IPS DF 6.9 (cell line): ENCODE results near the gene ADAMTS3.
A peak's percentile ranks its signal among the peaks of the same experiment; 100 is the strongest.

Experiments
- DNase-seq: peaks from one replicate; pipeline ENCODE4 v3.0.0-alpha.2; 2013; ENCODE audit warnings: low read depth, low spot score
- H3K27ac ChIP-seq: one replicate; pipeline ENCODE4 v1.5.1; 2013; ENCODE audit warnings: low read length, control low read depth
- H3K27me3 ChIP-seq: 2 replicates; pipeline ENCODE4 v1.6.1; 2013; ENCODE audit warnings: mild to moderate bottlenecking, low read length; ENCODE audit not compliant: control insufficient read depth, insufficient read depth
- H3K36me3 ChIP-seq: 2 replicates; pipeline ENCODE4 v1.6.1; 2013; ENCODE audit warnings: low read length; ENCODE audit not compliant: control insufficient read depth, insufficient read depth
- H3K4me1 ChIP-seq: 2 replicates; pipeline ENCODE4 v1.6.1; 2013; ENCODE audit warnings: low read length; ENCODE audit not compliant: control insufficient read depth, insufficient read depth
- H3K4me3 ChIP-seq: 2 replicates; pipeline ENCODE4 v1.5.1; 2013; ENCODE audit warnings: mild to moderate bottlenecking, low read length
- H3K9me3 ChIP-seq: 2 replicates; pipeline ENCODE4 v1.6.1; 2013; ENCODE audit warnings: low read length, inconsistent platforms; ENCODE audit not compliant: control insufficient read depth, insufficient read depth
- WGBS: extraction: QIAGEN DNeasy Blood & Tissue Kit; methylation state at CpG from one replicate; pipeline ENCODE4 v1.1.7; 2013; ENCODE audit warnings: mixed read lengths, missing lambda C conversion rate; ENCODE audit not compliant: insufficient read length, insufficient coverage; 5-methylcytosine and 5-hydroxymethylcytosine counted together

The ADAMTS3 gene

DNA sequence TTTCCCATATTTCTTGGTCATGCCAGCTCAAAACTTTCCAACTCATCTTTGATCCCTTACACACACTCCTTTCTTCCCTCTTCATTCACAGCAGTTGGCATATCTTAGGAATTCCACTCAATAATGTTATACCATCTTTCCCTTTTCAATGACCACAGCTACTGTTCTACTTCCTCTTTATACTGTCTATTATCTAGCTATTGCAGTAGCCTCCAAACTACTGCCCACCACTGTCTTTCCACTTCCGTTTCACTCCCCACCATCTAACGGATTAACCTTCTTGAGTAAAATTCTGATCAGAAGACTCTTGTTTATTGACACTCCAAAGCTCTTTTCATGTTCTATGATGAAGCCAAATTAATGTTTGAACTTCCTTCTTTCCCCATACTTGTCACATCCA is 55.8 kb downstream of the ADAMTS3 start:
- Histone ChIP-seq H3K36me3 (no peaks in the 10 kb centered on the region), H3K27me3 (no peaks in the 10 kb centered on the region), H3K4me1 (no peaks in the 10 kb centered on the region), H3K4me3 (no peak overlapping the region), H3K27ac (no peak overlapping the region), H3K9me3 (no peaks in the 10 kb centered on the region)
- no peak for DNase-seq
- no CpG with 5 or more reads among the region's 2 CpGs for WGBS

DNA sequence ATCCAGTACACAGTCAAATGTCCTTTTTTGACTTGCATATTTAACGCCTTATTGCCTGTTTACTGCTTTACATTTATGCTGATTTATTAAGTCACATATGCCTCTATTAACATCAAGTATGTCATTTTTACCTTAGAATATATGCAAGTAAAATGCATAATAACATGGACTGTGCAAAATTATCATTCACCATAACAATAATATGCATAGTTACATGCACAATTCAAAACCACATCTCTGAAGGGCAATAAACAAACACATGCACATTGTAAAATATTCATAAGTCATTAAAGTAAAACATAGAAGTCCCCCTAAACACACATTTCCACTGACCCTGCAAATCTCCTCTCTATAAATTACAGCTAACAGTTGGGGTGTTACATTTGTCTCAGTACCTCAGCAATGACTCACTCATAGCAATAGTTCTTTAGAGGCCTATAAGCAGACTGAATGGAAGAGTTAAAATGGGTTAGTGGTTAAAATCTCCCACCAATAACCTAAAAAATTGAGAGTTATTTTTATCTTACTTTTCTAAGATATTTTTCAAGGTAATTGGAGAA is 61.1 kb downstream of the ADAMTS3 start:
- peaks cover 2% of the 10 kb centered on the region; the same call in 1 of the 2 replicates for H3K4me1 ChIP-seq
- no CpG with 5 or more reads among the region's 1 CpG for WGBS
- H3K9me3 ChIP-seq: no peaks in the 10 kb centered on the region
- DNase-seq: no peak
- no peak overlapping the region for H3K27ac ChIP-seq
- H3K27me3 ChIP-seq: no peaks in the 10 kb centered on the region
- H3K4me3 ChIP-seq: no peak overlapping the region
- H3K36me3 ChIP-seq: no peaks in the 10 kb centered on the region

DNA sequence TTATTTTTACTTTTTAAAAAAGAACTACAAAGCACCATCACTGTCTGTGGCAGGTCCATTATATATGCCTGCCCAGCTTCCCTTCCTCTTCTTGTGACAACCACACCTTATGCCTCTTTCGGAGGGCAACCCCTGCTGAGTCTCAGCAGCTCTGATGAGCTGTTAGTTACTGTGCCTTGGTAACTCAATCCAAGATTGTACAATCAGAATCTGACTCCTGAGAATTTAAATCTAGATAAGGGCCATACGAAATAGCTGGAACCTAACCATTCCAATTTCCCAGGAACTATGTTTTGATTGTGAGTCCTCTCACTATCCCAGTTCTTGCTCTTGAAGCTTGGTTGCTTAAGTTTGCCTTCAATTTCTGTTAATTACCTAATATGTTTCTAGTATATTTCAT is 61.9 kb downstream of the ADAMTS3 start:
- Histone ChIP-seq H3K9me3 (no peaks in the 10 kb centered on the region), H3K36me3 (no peaks in the 10 kb centered on the region), H3K4me1 (peaks cover 2% of the 10 kb centered on the region; the same call in 1 of the 2 replicates), H3K27me3 (no peaks in the 10 kb centered on the region), H3K27ac (no peak overlapping the region), H3K4me3 (no peak overlapping the region)
- no CpG with 5 or more reads among the region's 2 CpGs for whole genome bisulfite sequencing
- DNase-seq: no peak

DNA sequence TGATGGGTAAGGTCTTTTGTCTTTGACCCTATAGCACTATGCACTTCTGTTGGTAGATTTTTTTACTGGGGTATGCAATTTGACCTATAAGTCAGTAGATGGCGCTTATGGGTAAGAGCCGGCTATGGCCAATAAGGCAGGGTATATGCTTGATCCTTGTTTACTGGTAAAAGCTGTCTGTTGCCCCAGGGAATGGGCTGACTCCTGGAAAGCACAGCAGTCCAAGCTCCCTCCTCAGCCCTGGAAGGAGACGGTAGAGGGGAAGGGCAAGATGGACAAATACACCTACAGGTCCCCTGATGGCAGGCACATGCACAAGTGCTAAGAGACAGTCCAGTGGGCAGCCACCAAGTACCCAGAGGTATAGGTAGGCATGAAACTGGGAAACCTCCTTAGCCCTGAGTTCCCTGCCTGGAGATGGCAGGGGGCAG is 63.7 kb downstream of the ADAMTS3 start:
- H3K4me3 ChIP-seq: no peak overlapping the region
- H3K27ac ChIP-seq: no peak overlapping the region
- peak; percentile 7 for DNase-seq
- H3K27me3 ChIP-seq: no peaks in the 10 kb centered on the region
- peaks cover 2% of the 10 kb centered on the region; the same call in 1 of the 2 replicates for H3K4me1 ChIP-seq
- H3K36me3 ChIP-seq: no peaks in the 10 kb centered on the region
- no CpG with 5 or more reads among the region's 3 CpGs for WGBS
- H3K9me3 ChIP-seq: no peaks in the 10 kb centered on the region

DNA sequence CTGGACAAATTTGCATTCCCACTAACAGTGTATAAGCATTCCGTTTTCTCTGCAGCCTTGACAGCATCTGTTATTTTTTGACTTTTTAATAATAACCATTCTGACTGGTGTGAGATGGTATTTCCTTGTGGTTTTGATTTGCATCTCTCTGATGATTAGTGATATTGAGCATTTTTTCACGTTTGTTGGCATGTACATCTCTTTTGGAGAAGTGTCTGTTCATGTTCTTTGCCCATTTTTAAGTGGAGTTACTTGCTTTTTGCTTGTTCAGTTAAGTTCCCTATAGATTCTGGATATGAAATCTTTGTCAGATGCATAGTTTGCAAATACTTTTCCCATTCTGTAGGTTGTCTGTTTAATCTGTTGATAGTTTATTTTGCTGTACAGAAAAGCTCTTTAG is 68.8 kb downstream of the ADAMTS3 start:
- WGBS: no CpG with 5 or more reads among the region's 2 CpGs
- no peaks in the 10 kb centered on the region for H3K9me3 ChIP-seq
- H3K27ac ChIP-seq: no peak overlapping the region
- no peak overlapping the region for H3K4me3 ChIP-seq
- H3K4me1 ChIP-seq: no peaks in the 10 kb centered on the region
- no peaks in the 10 kb centered on the region for H3K27me3 ChIP-seq
- no peaks in the 10 kb centered on the region for H3K36me3 ChIP-seq
- DNase-seq: no peak

DNA sequence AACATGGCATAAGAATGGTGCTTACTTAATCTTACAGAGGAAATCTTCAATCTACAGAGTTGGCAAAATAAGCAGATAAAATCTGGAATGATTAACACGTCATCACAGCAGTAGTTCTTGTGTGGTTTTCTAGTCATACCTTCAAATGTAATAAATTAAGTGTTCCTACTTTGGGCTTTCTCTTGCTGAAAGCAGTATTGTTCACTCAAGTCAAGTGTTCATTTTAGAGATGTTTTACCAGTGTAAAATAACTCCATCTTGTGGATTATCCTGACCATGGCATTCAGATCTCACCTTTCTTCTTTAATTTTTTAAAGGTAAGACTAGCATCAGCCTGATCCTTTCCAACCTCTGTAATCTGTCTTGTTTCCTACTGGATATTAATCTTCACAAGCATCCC is 72.9 kb downstream of the ADAMTS3 start:
- Histone ChIP-seq H3K27me3 (no peaks in the 10 kb centered on the region), H3K36me3 (no peaks in the 10 kb centered on the region), H3K4me1 (no peaks in the 10 kb centered on the region), H3K9me3 (no peaks in the 10 kb centered on the region), H3K27ac (no peak overlapping the region), H3K4me3 (no peak overlapping the region)
- DNase-seq: no peak
- WGBS: no CpG with 5 or more reads among the region's 1 CpG

DNA sequence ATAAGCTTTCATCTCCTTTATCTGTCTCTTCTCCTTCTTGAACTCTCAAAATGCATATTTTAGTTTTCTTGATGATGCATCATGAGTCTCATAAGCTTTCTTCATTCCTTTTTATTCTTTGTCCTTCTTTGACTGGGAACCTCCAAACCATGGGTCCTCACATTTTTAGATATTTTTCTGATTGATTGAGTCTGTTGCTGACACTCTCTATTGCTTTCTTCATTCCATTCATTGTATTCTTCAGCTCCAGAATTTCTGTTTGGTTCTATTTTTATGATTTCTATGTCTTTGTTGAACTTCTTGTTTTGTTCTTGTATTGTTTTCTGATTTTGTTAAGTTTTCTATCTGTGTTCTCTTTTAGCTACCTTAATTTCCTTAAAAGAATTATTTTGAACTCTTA is 74.9 kb downstream of the ADAMTS3 start:
- Histone ChIP-seq H3K9me3 (no peaks in the 10 kb centered on the region), H3K36me3 (no peaks in the 10 kb centered on the region), H3K4me1 (no peaks in the 10 kb centered on the region), H3K4me3 (no peak overlapping the region), H3K27me3 (no peaks in the 10 kb centered on the region), H3K27ac (no peak overlapping the region)
- DNase-seq: no peak

DNA sequence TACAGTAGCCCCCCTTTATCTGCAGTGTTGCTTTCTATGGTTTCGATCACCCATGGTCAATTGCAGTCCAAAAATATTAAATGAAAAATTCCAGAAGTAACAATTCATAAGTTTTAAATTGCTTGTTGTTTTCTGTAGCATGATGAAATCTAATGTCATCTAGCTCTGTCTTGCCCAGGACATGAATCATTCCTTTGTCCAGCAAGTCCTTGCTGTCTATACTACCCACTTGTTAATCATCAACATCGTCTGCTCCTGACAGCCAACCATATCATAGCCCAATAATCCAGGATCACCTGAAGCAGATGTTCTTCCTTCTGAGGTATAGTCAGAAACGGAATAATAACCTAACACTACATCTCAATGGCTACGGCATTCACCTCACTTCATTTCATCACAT is 79.8 kb downstream of the ADAMTS3 start:
- no peaks in the 10 kb centered on the region for H3K36me3 ChIP-seq
- no CpG with 5 or more reads among the region's 4 CpGs for WGBS
- no peaks in the 10 kb centered on the region for H3K9me3 ChIP-seq
- no peak for DNase-seq
- no peak overlapping the region for H3K4me3 ChIP-seq
- no peak overlapping the region for H3K27ac ChIP-seq
- H3K27me3 ChIP-seq: no peaks in the 10 kb centered on the region
- no peaks in the 10 kb centered on the region for H3K4me1 ChIP-seq

DNA sequence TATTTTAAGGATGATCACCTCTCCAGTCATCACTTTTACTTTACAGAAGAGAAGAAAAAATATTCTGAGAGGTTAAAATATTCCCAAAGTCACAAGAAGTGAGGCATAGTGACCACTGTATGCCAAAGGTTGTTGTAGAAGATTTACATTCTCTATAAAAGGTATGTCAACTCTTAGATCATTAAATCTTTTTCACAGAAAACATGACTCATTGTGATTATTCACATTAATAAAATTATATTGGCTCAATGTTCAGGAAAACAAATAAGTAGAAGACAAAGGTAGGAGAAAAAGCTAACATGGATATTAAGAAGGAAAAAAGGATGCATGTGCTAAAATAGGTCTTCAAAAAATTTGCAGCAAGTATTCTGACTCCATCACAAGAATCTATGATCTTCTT is 82.0 kb downstream of the ADAMTS3 start:
- no peaks in the 10 kb centered on the region for H3K9me3 ChIP-seq
- H3K36me3 ChIP-seq: no peaks in the 10 kb centered on the region
- H3K4me3 ChIP-seq: no peak overlapping the region
- H3K4me1 ChIP-seq: no peaks in the 10 kb centered on the region
- H3K27ac ChIP-seq: no peak overlapping the region
- no peak for DNase-seq
- no peaks in the 10 kb centered on the region for H3K27me3 ChIP-seq

DNA sequence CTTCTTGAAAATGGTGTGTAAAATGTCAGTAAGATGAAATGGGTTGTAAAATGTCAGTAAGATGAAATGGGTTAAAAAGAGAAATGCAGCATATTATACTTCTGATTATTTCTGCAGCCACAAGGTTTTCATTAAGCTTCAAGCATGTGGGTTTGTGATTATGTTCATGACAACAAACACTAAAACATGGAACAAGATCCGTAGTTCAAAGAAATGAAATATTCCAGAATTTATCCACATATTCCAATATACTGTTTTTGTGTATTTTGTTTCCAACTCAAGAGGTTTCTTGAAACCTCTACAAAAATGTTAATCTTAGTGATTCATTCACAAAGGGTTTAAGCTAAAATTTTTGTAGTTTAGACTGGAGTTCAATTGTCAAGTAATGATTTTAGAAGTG is 84.0 kb downstream of the ADAMTS3 start:
- Histone ChIP-seq H3K4me1 (no peaks in the 10 kb centered on the region), H3K4me3 (no peak overlapping the region), H3K9me3 (no peaks in the 10 kb centered on the region), H3K27me3 (no peaks in the 10 kb centered on the region), H3K27ac (no peak overlapping the region), H3K36me3 (no peaks in the 10 kb centered on the region)
- no peak for DNase-seq
- no CpG with 5 or more reads among the region's 1 CpG for WGBS

DNA sequence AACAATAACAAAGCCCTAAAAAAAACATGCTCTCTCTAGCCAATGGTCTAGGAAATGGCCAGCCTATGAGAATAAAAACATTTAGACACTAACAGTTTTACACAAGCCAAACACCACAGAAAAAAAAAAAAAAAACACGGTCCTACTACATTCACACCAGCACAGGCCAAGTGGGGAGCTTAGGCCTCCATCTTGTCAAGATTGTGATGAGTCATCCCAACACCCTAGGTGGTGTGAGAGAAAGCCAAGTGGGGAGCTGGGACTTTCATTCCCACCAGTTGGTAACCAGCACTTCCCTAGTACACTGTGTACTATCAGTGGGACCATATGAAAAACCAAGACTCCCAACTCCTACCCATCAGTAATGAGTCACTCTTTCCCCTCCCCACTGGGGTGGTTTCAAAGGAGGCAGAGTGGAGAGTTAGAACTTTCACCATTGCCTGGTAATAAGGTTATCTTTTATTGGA is 95.6 kb downstream of the ADAMTS3 start:
- Histone ChIP-seq H3K27ac (no peak overlapping the region), H3K36me3 (no peaks in the 10 kb centered on the region), H3K9me3 (no peaks in the 10 kb centered on the region), H3K4me3 (no peak overlapping the region), H3K27me3 (no peaks in the 10 kb centered on the region), H3K4me1 (no peaks in the 10 kb centered on the region)
- WGBS: no CpG with 5 or more reads among the region's 1 CpG
- DNase-seq: no peak
